Coronary artery (tissue), 2 donors: ENCODE measurements around the gene GCSAML.
A peak's percentile ranks its signal among the peaks of the same experiment; 100 is the strongest.
"Not testable (repeated sequence)": the region's sequence is repeated elsewhere in the genome, so short reads cannot be mapped to it uniquely, and the experiment has no call there.

Source experiments
- DNase-seq: peaks from one replicate; pipeline ENCODE4 v3.0.0-alpha.2; 2017; ENCODE audit warnings: low spot score
- H3K27ac ChIP-seq, 2 donors: fragments of 200-600 bp; sonication (generic); one replicate each; pipeline ENCODE4 v1.5.1; 2016 to 2019
- H3K4me3 ChIP-seq: fragments of 200-600 bp; sonication (generic); 2 replicates; pipeline ENCODE4 v1.5.1; 2016; ENCODE audit warnings: mild to moderate bottlenecking, moderate library complexity
- TF ChIP-seq, protein P1 (sequence below): fragments of 200-600 bp; sonication (generic); IDR thresholded peaks from one replicate; pipeline ENCODE4 v1.5.1; 2019; ENCODE audit warnings: antibody characterized with exemption

Gene GCSAML

DNA sequence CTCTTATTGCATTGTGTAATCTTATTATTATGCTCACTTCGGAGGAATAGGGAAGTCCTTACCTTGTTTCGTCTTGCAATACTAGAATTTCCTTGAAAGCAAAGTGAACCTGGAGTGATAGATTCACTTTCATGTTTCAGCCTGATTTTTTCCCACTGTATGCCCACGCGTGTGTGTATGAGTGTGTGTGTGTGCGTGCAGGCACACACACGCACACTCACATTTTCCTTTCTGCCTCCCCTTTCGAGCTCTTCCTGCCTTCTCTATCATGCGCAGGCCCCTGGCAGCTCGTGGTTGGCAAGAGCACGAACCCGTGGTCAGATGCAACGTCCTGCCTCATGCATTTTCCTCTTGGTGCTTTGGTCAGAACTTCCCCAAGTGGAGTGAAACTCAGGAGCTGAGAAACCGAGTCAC, at the start of gene GCSAML:
GCSAML (plus strand) TSS at position 366 of the 414 bp plus-strand sequence. CDS start 58 bp downstream, outside the sequence.
- no peak within 1 kb of the TSS for H3K27ac ChIP-seq
- no peak within 1 kb of the TSS for H3K4me3 ChIP-seq
- no peak for DNase-seq
- TF ChIP-seq, protein P1, sequence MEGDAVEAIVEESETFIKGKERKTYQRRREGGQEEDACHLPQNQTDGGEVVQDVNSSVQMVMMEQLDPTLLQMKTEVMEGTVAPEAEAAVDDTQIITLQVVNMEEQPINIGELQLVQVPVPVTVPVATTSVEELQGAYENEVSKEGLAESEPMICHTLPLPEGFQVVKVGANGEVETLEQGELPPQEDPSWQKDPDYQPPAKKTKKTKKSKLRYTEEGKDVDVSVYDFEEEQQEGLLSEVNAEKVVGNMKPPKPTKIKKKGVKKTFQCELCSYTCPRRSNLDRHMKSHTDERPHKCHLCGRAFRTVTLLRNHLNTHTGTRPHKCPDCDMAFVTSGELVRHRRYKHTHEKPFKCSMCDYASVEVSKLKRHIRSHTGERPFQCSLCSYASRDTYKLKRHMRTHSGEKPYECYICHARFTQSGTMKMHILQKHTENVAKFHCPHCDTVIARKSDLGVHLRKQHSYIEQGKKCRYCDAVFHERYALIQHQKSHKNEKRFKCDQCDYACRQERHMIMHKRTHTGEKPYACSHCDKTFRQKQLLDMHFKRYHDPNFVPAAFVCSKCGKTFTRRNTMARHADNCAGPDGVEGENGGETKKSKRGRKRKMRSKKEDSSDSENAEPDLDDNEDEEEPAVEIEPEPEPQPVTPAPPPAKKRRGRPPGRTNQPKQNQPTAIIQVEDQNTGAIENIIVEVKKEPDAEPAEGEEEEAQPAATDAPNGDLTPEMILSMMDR: no peak

DNA sequence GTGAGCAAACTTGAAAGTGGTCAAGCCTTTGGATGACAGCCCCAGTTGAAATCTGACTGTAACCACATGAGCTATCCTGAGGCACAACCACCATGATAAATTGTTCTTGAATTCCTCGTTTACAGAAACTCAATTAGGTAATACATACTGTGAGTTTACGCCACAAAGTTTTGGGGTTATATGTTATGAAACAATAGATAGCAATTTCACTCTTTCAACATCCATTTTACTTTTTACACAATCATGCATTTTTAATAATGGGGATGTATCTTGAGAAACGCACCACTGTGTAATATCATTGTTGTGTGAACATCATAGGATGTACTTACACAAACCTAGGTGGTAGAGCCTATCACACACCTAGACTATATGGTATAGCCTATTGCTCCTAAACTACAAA, 48.1 kb upstream of the GCSAML start:
- Histone ChIP-seq H3K27ac (no peak overlapping the region), H3K4me3 (no peak overlapping the region)
- TF ChIP-seq, protein P1: no peak
- no peak for DNase-seq

DNA sequence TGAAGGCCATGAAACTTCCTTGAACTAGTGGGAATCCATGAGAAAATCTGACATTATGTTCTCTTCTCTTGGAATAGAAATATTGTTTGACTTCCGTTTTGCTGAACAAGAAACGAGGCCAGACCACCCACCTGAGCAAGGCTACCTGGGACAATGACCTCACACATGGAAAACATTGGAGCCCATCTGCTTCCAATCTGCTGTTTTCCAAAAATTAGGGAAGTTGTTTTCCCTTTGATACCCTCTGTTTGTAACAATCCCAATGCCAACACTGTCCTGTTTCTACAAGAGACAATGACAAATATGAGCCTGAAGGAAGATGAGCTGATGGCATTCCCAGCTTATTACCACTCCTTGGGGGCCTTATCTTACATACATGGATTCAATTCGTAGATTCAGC, 42.1 kb upstream of the GCSAML start:
- H3K4me3 ChIP-seq: no peak overlapping the region
- no peak for DNase-seq
- TF ChIP-seq, protein P1: no peak
- no peak overlapping the region for H3K27ac ChIP-seq

DNA sequence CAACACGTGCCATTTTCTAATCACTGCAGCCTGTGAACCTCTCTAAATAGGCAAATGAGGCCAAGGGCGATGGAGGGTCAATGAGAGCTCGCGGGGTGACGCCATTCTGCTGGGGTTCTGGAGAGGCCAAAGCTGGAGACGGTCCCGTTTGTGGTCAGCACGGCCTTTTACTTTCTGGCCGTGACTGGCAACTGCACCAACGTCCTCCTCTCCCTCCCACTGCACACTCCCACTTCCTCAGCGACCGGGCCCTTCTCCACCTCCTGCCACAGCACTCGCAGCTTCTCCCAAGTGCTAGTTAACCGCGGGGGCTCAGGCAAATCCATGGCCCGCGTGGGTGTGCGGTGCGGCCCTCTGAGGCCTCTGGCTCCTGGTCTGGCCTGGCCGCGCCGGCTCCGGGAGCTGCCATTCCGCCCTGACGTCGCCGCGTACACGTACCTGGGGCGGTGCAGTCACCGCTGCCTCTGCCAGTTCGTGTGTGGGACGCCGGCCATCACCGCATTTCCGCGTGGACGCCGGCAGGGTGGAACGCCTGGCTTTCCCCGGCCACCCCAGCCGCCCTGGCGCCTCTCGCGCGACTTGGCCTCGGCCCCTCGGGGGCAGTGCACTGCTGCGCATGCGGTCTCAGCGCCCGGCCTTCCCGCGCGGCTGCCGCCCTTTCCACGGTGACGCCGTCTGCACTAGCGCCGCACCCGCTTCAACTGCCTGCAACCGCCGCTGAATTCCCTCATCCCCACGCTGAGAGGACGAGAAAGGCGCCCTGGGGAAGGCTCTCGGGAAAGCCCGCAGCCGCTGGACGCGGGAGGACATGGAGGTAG, 30.9 kb upstream of the GCSAML start:
- TF ChIP-seq, protein P1: no peak
- peak overlapping the region; percentile 3 for H3K4me3 ChIP-seq
- H3K27ac ChIP-seq: no peak overlapping the region
- DNase-seq: no peak

DNA sequence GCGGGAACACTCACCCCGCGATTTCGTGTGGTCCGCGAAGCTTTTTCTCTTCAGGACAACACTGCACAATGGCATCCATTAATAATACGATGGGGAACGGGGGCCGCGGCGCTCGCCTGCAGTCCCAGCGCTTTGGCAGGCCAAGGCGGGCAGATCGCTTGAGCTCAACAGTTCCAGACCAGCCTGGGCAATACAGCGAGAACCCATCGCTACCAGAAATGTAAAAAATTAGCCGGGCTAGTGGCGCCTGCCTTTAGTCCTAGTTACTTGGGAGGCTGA, 30.4 kb upstream of the GCSAML start:
- Histone ChIP-seq H3K4me3 (peak overlapping the region; percentile 3), H3K27ac (no peak overlapping the region)
- no peak for DNase-seq
- TF ChIP-seq, protein P1: no peak

DNA sequence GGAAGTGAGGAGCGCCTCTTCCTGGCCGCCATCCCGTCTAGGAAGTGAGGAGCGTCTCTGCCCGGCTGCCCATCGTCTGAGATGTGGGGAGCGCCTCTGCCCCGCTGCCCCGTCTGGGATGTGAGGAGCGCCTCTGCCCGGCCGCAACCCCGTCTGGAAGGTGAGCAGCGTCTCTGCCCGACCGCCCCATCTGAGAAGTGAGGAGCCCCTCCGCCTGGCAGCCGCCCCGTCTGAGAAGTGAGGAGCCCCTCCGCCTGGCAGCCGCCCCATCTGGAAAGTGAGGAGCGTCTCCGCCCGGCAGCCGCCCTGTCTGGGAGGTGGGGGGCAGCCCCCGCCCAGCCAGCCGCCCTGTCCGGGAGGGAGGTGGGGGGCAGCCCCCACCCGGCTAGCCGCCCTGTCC, 27.0 kb upstream of the GCSAML start:
- H3K27ac ChIP-seq, DNase-seq, H3K4me3 ChIP-seq: not testable (repeated sequence)

DNA sequence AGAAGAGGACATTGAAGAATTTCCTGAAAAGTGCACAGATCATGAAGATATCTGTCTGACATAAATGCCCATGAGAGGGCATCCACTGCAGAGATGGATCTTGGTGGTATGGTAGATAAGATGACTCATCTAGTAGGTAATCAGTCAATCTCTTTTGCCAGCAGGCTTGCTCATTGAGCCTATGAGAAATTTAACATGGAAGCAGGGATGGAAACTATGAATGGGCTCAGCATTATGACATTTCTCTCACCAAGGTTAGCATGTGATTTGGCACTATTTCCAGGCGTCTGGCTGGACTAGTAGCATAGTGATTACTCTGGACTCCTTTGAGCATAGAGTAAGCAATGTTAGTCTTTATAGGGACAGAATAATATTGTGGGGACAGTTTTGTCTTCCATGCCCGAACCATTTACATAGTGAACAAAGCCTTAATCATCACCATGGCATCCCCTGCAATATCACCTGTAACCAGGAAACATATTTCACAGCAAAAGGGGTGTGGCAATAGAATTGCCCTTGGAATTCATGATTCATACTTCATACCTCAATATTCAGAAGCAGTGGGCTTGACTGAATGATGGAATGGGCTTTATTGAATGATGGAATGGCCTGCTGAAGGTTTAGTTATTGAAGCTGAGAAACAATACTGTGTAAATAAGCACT, 20.0 kb upstream of the GCSAML start:
- TF ChIP-seq, protein P1: no peak
- DNase-seq: no peak
- no peak overlapping the region for H3K27ac ChIP-seq
- no peak overlapping the region for H3K4me3 ChIP-seq
